A549 (cell line): Measurements from ENCODE around the gene HS3ST5. TPM values are rescaled to one million over a fixed set of nuclear protein-coding genes. Genes with fewer than 3 reads are reported as not detected.

ENCODE experiments used
- ATAC-seq, 2 experiments: fragments of 200-7000 bp in 1 of 2; fragments of >200 bp in 1 of 2; cut with Nextera tagmentation in 1 of 2; cut with Tn5 transposase in 1 of 2; 3 replicates each; pipeline versions ENCODE4 v1.8.0 to v1.9.1; 2018 to 2020; ENCODE audit warnings: mild to moderate bottlenecking in 1 of 2, moderate library complexity in 1 of 2
- CTCF ChIA-PET: fragments of 300-600 bp; sonication (Branson Sonifier 250); formaldehyde crosslinking; extraction: SDS; loops from one replicate; lab custom pipeline; 2021; ENCODE audit warnings: antibody characterized with exemption, inconsistent platforms; lab: Yijun Ruan, JAX
- POLR2A ChIA-PET: fragments of 350-600 bp; formaldehyde crosslinking; extraction: SDS; loops from one replicate; lab custom pipeline; 2021; ENCODE audit warnings: antibody characterized with exemption, inconsistent platforms; lab: Yijun Ruan, JAX
- DNase-seq, 2 experiments: peaks; one replicate each; pipeline versions ENCODE4 v3.0.0 to v3.0.0-alpha.2; 2011 to 2016; ENCODE audit warnings: low read depth in 1 of 2, low spot score in 1 of 2
- FAIRE-seq: peaks from 2 replicates; lab custom pipeline; 2011; peaks lifted over from hg19 to GRCh38; lab: Jason Lieb, UNC
- H3K27ac ChIP-seq, 2 experiments: fragments of >200 bp; sonication (Bioruptor Twin); formaldehyde crosslinking; 3 replicates each; pipeline ENCODE4 v1.5.1; 2016 to 2017
- H3K4me1 ChIP-seq: fragments of >200 bp; sonication (Bioruptor Twin); formaldehyde crosslinking; 3 replicates; pipeline ENCODE4 v1.6.1; 2016
- H3K4me2 ChIP-seq: fragments of >200 bp; sonication (Bioruptor Twin); formaldehyde crosslinking; 3 replicates; pipeline ENCODE4 v1.6.1; 2016
- H3K4me3 ChIP-seq: fragments of >200 bp; sonication (Bioruptor Twin); formaldehyde crosslinking; 3 replicates; pipeline ENCODE4 v1.5.1; 2016
- H3K9me3 ChIP-seq: fragments of >200 bp; sonication (Bioruptor Twin); formaldehyde crosslinking; 3 replicates; pipeline ENCODE4 v1.6.1; 2016
- BHLHE40 ChIP-seq: IDR thresholded peaks from 2 replicates; pipeline ENCODE4 v1.6.1; 2012; ENCODE audit warnings: low read depth, low read length, inconsistent platforms
- CEBPB ChIP-seq, 2 experiments: fragments of >200 bp in 1 of 2; sonication (Bioruptor Twin) in 1 of 2; formaldehyde crosslinking in 1 of 2; IDR thresholded peaks; 2 replicates each; pipeline ENCODE4 v1.6.1; 2012 to 2016
- CHD2 ChIP-seq: fragments of 150-350 bp; IDR thresholded peaks from 2 replicates; pipeline ENCODE4 v1.6.1; 2014; ENCODE audit warnings: low read length; ENCODE audit not compliant: partially characterized antibody
- ELK1 ChIP-seq: fragments of 150-350 bp; IDR thresholded peaks from 2 replicates; pipeline ENCODE4 v1.6.1; 2014; ENCODE audit warnings: low read depth, mild to moderate bottlenecking, low read length
- EP300 ChIP-seq, 2 experiments: fragments of >200 bp; sonication (Bioruptor Twin); formaldehyde crosslinking; IDR thresholded peaks; 2 replicates in 1 of 2; 3 replicates in 1 of 2; pipeline ENCODE4 v1.6.1; 2016 to 2017
- FOXS1 ChIP-seq: fragments of 250-450 bp; sonication (Bioruptor Pico); IDR thresholded peaks from 2 replicates; pipeline ENCODE4 v1.5.0; 2020; ENCODE audit warnings: mild to moderate bottlenecking, moderate library complexity
- HEYL ChIP-seq: fragments of 250-450 bp; sonication (Bioruptor Pico); IDR thresholded peaks from 2 replicates; pipeline ENCODE4 v1.8.0; 2021; ENCODE audit warnings: mild to moderate bottlenecking, moderate library complexity
- HOXA7 ChIP-seq: fragments of 250-450 bp; sonication (Bioruptor Pico); IDR thresholded peaks from 2 replicates; pipeline ENCODE4 v1.5.0; 2020; ENCODE audit warnings: mild to moderate bottlenecking, moderate library complexity
- JUNB ChIP-seq: fragments of >200 bp; sonication (Bioruptor Twin); formaldehyde crosslinking; IDR thresholded peaks from 2 replicates; pipeline ENCODE4 v1.6.1; 2016
- MAX ChIP-seq: IDR thresholded peaks from 2 replicates; pipeline ENCODE4 v1.6.1; 2012
- POLR2AphosphoS2 ChIP-seq: conservative IDR thresholded peaks from 2 replicates; pipeline ENCODE4 v1.6.1; 2012; ENCODE audit warnings: low read length, improper control_type of control experiment, inconsistent platforms
- RARB ChIP-seq: fragments of 250-450 bp; sonication (Bioruptor Pico); IDR thresholded peaks from 2 replicates; pipeline ENCODE4 v1.8.0; 2021; ENCODE audit warnings: mild to moderate bottlenecking, moderate library complexity
- REST ChIP-seq: fragments of 200-600 bp; sonication (generic); IDR thresholded peaks from 2 replicates; pipeline ENCODE4 v1.6.1; 2016; ENCODE audit warnings: antibody characterized with exemption, mild to moderate bottlenecking, moderate library complexity
- RFX5 ChIP-seq: fragments of 450-650 bp; IDR thresholded peaks from 2 replicates; pipeline ENCODE4 v1.7.1; 2014; ENCODE audit warnings: antibody characterized with exemption, mild to moderate bottlenecking, moderate library complexity
- RNF2 ChIP-seq: fragments of 200-600 bp; sonication (generic); IDR thresholded peaks from 2 replicates; pipeline ENCODE4 v1.6.1; 2016; ENCODE audit warnings: low read depth, mild to moderate bottlenecking, antibody characterized with exemption, moderate library complexity, borderline replicate concordance
- SREBF2 ChIP-seq: fragments of 450-650 bp; IDR thresholded peaks from 2 replicates; pipeline ENCODE4 v1.6.1; 2014; ENCODE audit warnings: mild to moderate bottlenecking, moderate library complexity
- TP53 ChIP-seq: fragments of 250-450 bp; sonication (Bioruptor Pico); IDR thresholded peaks from 2 replicates; pipeline ENCODE4 v1.5.0; 2021; ENCODE audit warnings: mild to moderate bottlenecking, moderate library complexity
- USF2 ChIP-seq: fragments of 450-650 bp; IDR thresholded peaks from 2 replicates; pipeline ENCODE4 v1.6.1; 2014; ENCODE audit warnings: antibody characterized with exemption
- ZFP36 ChIP-seq: fragments of 450-650 bp; IDR thresholded peaks from 2 replicates; pipeline ENCODE4 v1.6.1; 2014; ENCODE audit warnings: borderline replicate concordance; ENCODE audit not compliant: partially characterized antibody
- WGBS: methylation state at CpG from one replicate; pipeline ENCODE4 v1.1.6; 2017; ENCODE audit errors: missing lambda C conversion rate; 5-methylcytosine and 5-hydroxymethylcytosine counted together
- polyA plus RNA-seq, 4 experiments: library from polyadenylated mRNA; depleted of rRNA in 3 of 4; stranded (reverse); fragments of >200 nt; fragmentation: RNase III in 1 of 4; extraction: RNeasy Plus Mini Kit Qiagen cat#74134 plus additional on column Dnase treatment in 1 of 4; gene quantifications; 2 replicates in 3 of 4; 3 replicates in 1 of 4; pipeline ENCODE4 v1.2.3, GENCODE V29; 2011 to 2017

HS3ST5 gene
- polyA plus RNA-seq, 2 of the 4 experiments (the other 2 are of a cell fraction) = not detected

GRCh38 chr6:114135363-114135971, 207.4 kb downstream of the HS3ST5 start:
- 6% methylated on average over 5 of the region's 5 CpGs for WGBS
- ATAC-seq = no peak
- H3K4me3 ChIP-seq = no peak overlapping the region
- CTCF ChIA-PET = interaction anchor here (0.5 kb wide), 1 partner anchor 258 kb away, joined by 4 read pairs; no protein-coding TSS in a partner anchor
- TF ChIP-seq HEYL (CRISPR knock-in tag) = no peak
- TF ChIP-seq FOXS1 = no peak
- TF ChIP-seq JUNB = no peak
- no peak for TF ChIP-seq CEBPB (IDR thresholded peaks at IDR 0.05)
- no peak for TF ChIP-seq EP300 (IDR thresholded peaks at IDR 0.05)
- TF ChIP-seq ZFP36 = no peak
- TF ChIP-seq MAX = no peak
- no peak overlapping the region for H3K4me2 ChIP-seq
- FAIRE-seq = no peak
- no peaks in the 10 kb centered on the region for H3K9me3 ChIP-seq
- no peaks in the 10 kb centered on the region for H3K4me1 ChIP-seq
- POLR2A ChIA-PET = no interaction called here
- DNase-seq = no peak
- H3K27ac ChIP-seq = no peak overlapping the region

- 89% methylated on average over 4 of the region's 4 CpGs for WGBS
- no peak overlapping the region for H3K27ac ChIP-seq
- ChIA-PET CTCF (no interaction called here), POLR2A (no interaction called here)
- no peaks in the 10 kb centered on the region for H3K9me3 ChIP-seq
- no peak for DNase-seq
- H3K4me2 ChIP-seq = no peak overlapping the region
- no peak overlapping the region for H3K4me3 ChIP-seq
- TF ChIP-seq BHLHE40 = no peak
- no peak for TF ChIP-seq RFX5
- TF ChIP-seq EP300 (IDR thresholded peaks at IDR 0.05) = no peak
- TF ChIP-seq ELK1 = no peak
- no peak for TF ChIP-seq USF2
- no peak for TF ChIP-seq SREBF2
- TF ChIP-seq CHD2 = no peak
- TF ChIP-seq REST = no peak
- TF ChIP-seq HOXA7 (CRISPR knock-in tag) = no peak
- TF ChIP-seq POLR2AphosphoS2 = no peak
- TF ChIP-seq RARB (CRISPR knock-in tag) = no peak
- no peak for TF ChIP-seq RNF2
- no peak for TF ChIP-seq TP53 (CRISPR knock-in tag)
- no peak for ATAC-seq
- no peak for FAIRE-seq
- H3K4me1 ChIP-seq = no peaks in the 10 kb centered on the region
These were observed 209.0 kb downstream of the HS3ST5 start for GRCh38 chr6:114133816-114134215.
